Heart left ventricle (tissue), 16 donors: ENCODE data around the gene FOXN4. TPM values are rescaled to one million over a fixed set of nuclear protein-coding genes. Genes with fewer than 3 reads are reported as not detected.

Source experiments
- ATAC-seq, 4 donors: fragments of 200-7000 bp; cut with Tn5 transposase; one replicate each; pipeline ENCODE4 v1.9.1; 2020 to 2022; ENCODE audit warnings: moderate library complexity in 4 of 4, mild to moderate bottlenecking in 3 of 4, moderate number of reproducible peaks in 1 of 4
- DNase-seq, 5 donors: peaks; one replicate each; pipeline ENCODE4 v3.0.0-alpha.2; 2020
- H3K27ac ChIP-seq, 12 donors: fragments of 200-600 bp; sonication (generic) in 4 of 12; one replicate each; pipeline versions ENCODE4 v1.5.0 to v1.8.0; 2016 to 2022; ENCODE audit warnings: mild to moderate bottlenecking in 2 of 12
- H3K27me3 ChIP-seq, 9 donors: fragments of 200-600 bp; sonication (generic) in 2 of 9; one replicate each; pipeline versions ENCODE4 v1.5.1 to v1.8.0; 2016 to 2022; ENCODE audit warnings: mild to moderate bottlenecking in 3 of 9
- H3K36me3 ChIP-seq, 9 donors: fragments of 200-600 bp; sonication (generic) in 2 of 9; one replicate each; pipeline versions ENCODE4 v1.5.0 to v1.8.0; 2018 to 2022; ENCODE audit warnings: mild to moderate bottlenecking in 2 of 9
- H3K4me1 ChIP-seq, 12 donors: fragments of 200-600 bp; sonication (generic) in 4 of 12; one replicate each; pipeline versions ENCODE4 v1.5.0 to v1.8.0; 2016 to 2022; ENCODE audit warnings: mild to moderate bottlenecking in 3 of 12
- H3K4me3 ChIP-seq, 12 donors: fragments of 200-600 bp; sonication (generic) in 4 of 12; one replicate each; pipeline versions ENCODE4 v1.5.0 to v1.8.0; 2017 to 2022; ENCODE audit warnings: mild to moderate bottlenecking in 9 of 12, moderate library complexity in 4 of 12
- H3K9me3 ChIP-seq, 12 donors: fragments of 200-600 bp; sonication (generic) in 4 of 12; one replicate each; pipeline versions ENCODE4 v1.5.0 to v1.8.0; 2016 to 2022; ENCODE audit warnings: mild to moderate bottlenecking in 1 of 12
- CTCF ChIP-seq, 12 donors: fragments of 200-600 bp; sonication (generic) in 4 of 12; IDR thresholded peaks; one replicate each; pipeline versions ENCODE4 v1.5.0 to v1.8.0; 2018 to 2022; ENCODE audit warnings: antibody characterized with exemption in 12 of 12, mild to moderate bottlenecking in 5 of 12
- POLR2A ChIP-seq, 2 donors: fragments of 450-650 bp; IDR thresholded peaks; one replicate each; pipeline ENCODE4 v1.6.1; 2017; ENCODE audit warnings: antibody characterized with exemption in 2 of 2, mild to moderate bottlenecking in 2 of 2, moderate library complexity in 2 of 2
- WGBS, 4 donors: extraction: QIAGEN DNeasy Blood & Tissue Kit in 2 of 4; methylation state at CpG; one replicate each; pipeline versions ENCODE4 v1.1.5 to v1.1.7; 2013 to 2018; 5-methylcytosine and 5-hydroxymethylcytosine counted together
- intact Hi-C, 10 donors: fragments of 100-400 bp; cut with DNase I; formaldehyde crosslinking; loops; one replicate each; pipeline versions ENCODE4 v1.11.1 to v1.14.2; 2022
- polyA plus RNA-seq, 2 donors: library from polyadenylated mRNA; stranded (reverse); fragments of 200-250 nt; gene quantifications; one replicate each; pipeline ENCODE4 v1.2.3, GENCODE V29; 2013
- total RNA-seq, 9 donors: library from RNA; depleted of rRNA in 2 of 9; stranded (reverse); fragments of >200 nt in 2 of 9; fragmentation: NEBNext Ultra II Directional in 3 of 9; extraction: Animal tissue kit (Norgen Biotek cat#: 25700) in 3 of 9; gene quantifications; one replicate each; pipeline versions ENCODE4 v1.1.0 to v1.2.4, GENCODE V29; 2016 to 2023
- donor health status: ischemic (EF 13 %, LVEDD 7.1; RV severe dilation, severe dysfunction).
- donor health status: healthy with polysubstance abuse.
- donor health status: DM: no; HTN: yes; CAD: no.
- donor health status: DM: no; HTN: no; CAD: no.
- donor health status: ischemic (EF 25% LVEDD 6.9; RV normal size, moderate dysfunction).
- donor health status: ischemic (EF 25% LVEDD 5.7; RV mildly dilated, moderate dysfunction).
- donor health status: healthy.
- donor health status: DM: yes; HTN: yes; CAD: no.
- donor health status: ischemic (EF 35%, LVEDD 5.7; RV mildly dilated, moderate dysfunction).
- donor health status: nonischemic (EF 11% LVEDD 7.7; RV severe dilation, severe dysfunction).
- donor health status: DM: yes; HTN: yes; CAD: no.
- donor health status: PGD.
- donor health status: ischemic (EF 29% LVEDD 5.4; RV normal size, mild dysfunction).
- donor health status: nonischemic (EF 23%, LVEDD 6.1; RV moderate dilation, normal function).

The FOXN4 gene
- total and polyA plus RNA-seq, 11 donors, result not detected

- intact Hi-C loops, result no loop called here
- ATAC-seq, result no peak
- Histone ChIP-seq H3K4me3 (no peak overlapping the region), H3K27me3 (peaks cover 0 to 12% (median 0%) of the 10 kb centered on the region in 9 donors), H3K27ac (no peak overlapping the region), H3K36me3 (no peaks in the 10 kb centered on the region), H3K9me3 (no peaks in the 10 kb centered on the region), H3K4me1 (peaks cover 0 to 14% (median 5%) of the 10 kb centered on the region in 12 donors)
- no peak for TF ChIP-seq POLR2A (IDR thresholded peaks at IDR 0.05)
- no peak for TF ChIP-seq CTCF (IDR thresholded peaks at IDR 0.05)
- WGBS, 4 donors, result 31 to 93% (median 80%) methylated on average over 2 to 3 of the region's 3 CpGs
- no peak for DNase-seq
Measured at GRCh38 chr12:109293106-109293505, 16.0 kb downstream of the FOXN4 start.

GRCh38 chr12:109292342-109292711 is 16.8 kb downstream of the FOXN4 start:
- Histone ChIP-seq H3K4me1 (peaks cover 0 to 14% (median 5%) of the 10 kb centered on the region in 12 donors), H3K27me3 (peaks cover 0 to 12% (median 0%) of the 10 kb centered on the region in 9 donors), H3K36me3 (no peaks in the 10 kb centered on the region), H3K4me3 (peak overlapping the region in 2 of 12 donors; percentile 49 to 54), H3K27ac (no peak overlapping the region), H3K9me3 (no peaks in the 10 kb centered on the region)
- intact Hi-C loops, result no loop called here
- no peak for DNase-seq
- no peak for ATAC-seq
- no peak for TF ChIP-seq POLR2A (IDR thresholded peaks at IDR 0.05)
- no peak for TF ChIP-seq CTCF (IDR thresholded peaks at IDR 0.05)
- WGBS, 4 donors, result 73 to 81% (median 76%) methylated on average over 5 of the region's 5 CpGs

- DNase-seq (peak; percentile 57 to 87 (median 70)), ATAC-seq (peak; percentile 86 to 96 (median 92))
- Histone ChIP-seq H3K4me1 (peaks cover 0 to 14% (median 5%) of the 10 kb centered on the region in 12 donors), H3K4me3 (peak overlapping the region in 9 of 12 donors; percentile 2 to 54 (median 38)), H3K9me3 (no peaks in the 10 kb centered on the region), H3K27ac (peak overlapping the region in 6 of 12 donors; percentile 26 to 67 (median 54)), H3K27me3 (peaks cover 0 to 12% (median 0%) of the 10 kb centered on the region in 9 donors), H3K36me3 (no peaks in the 10 kb centered on the region)
- intact Hi-C loops, result no loop called here
- TF ChIP-seq POLR2A (IDR thresholded peaks at IDR 0.05) (no peak), CTCF (IDR thresholded peaks at IDR 0.05) (no peak)
- WGBS, 4 donors, result 2 to 12% (median 10%) methylated on average over 20 to 31 of the region's 31 CpGs
Measured at GRCh38 chr12:109291521-109292341, 17.4 kb downstream of the FOXN4 start.

GRCh38 chr12:109291117-109291516 is 18.0 kb downstream of the FOXN4 start:
- WGBS, 4 donors, result 40 to 53% (median 46%) methylated on average over 11 to 15 of the region's 15 CpGs
- TF ChIP-seq CTCF (IDR thresholded peaks at IDR 0.05) (no peak), POLR2A (IDR thresholded peaks at IDR 0.05) (no peak)
- ATAC-seq (peak; percentile 7 to 13 (median 8)), DNase-seq (no peak)
- intact Hi-C loops, result no loop called here
- no peaks in the 10 kb centered on the region for H3K9me3 ChIP-seq
- no peaks in the 10 kb centered on the region for H3K36me3 ChIP-seq
- H3K4me1 ChIP-seq, result peaks cover 0 to 14% (median 5%) of the 10 kb centered on the region in 12 donors
- peak overlapping the region in 4 of 12 donors; percentile 42 to 66 (median 56) for H3K27ac ChIP-seq
- peak overlapping the region in 9 of 12 donors; percentile 2 to 54 (median 38) for H3K4me3 ChIP-seq
- peaks cover 0 to 12% (median 0%) of the 10 kb centered on the region in 9 donors for H3K27me3 ChIP-seq
